H9 (cell line): ENCODE results near the gene PRRX1. TPM values are rescaled to one million over a fixed set of nuclear protein-coding genes. Genes with fewer than 3 reads are reported as not detected.

Experiments
- DNase-seq: peaks from one replicate; pipeline ENCODE4 v3.0.0-alpha.2; 2017
- H2AFZ ChIP-seq: one replicate; pipeline ENCODE4 v1.6.1; 2013; ENCODE audit warnings: mild to moderate bottlenecking, low read length, control low read depth, moderate library complexity
- H2AK5ac ChIP-seq: 2 replicates; pipeline ENCODE4 v1.6.1; 2013; ENCODE audit warnings: low read length, control low read depth, mixed read lengths; ENCODE audit not compliant: insufficient read length
- H2BK120ac ChIP-seq: one replicate; pipeline ENCODE4 v1.6.1; 2013; ENCODE audit warnings: low read depth, mild to moderate bottlenecking, low read length, control low read depth, inconsistent platforms; ENCODE audit not compliant: poor library complexity, severe bottlenecking
- H2BK12ac ChIP-seq: 2 replicates; pipeline ENCODE4 v1.6.1; 2013; ENCODE audit warnings: low read length, control low read depth, mixed read lengths, low read depth; ENCODE audit not compliant: insufficient read length
- H2BK15ac ChIP-seq: 2 replicates; pipeline ENCODE4 v1.6.1; 2013; ENCODE audit warnings: low read depth, low read length, control low read depth
- H2BK20ac ChIP-seq: one replicate; pipeline ENCODE4 v1.6.1; 2013; ENCODE audit warnings: low read depth, mild to moderate bottlenecking, low read length, control low read depth, inconsistent platforms; ENCODE audit not compliant: poor library complexity, severe bottlenecking
- H2BK5ac ChIP-seq: 2 replicates; pipeline ENCODE4 v1.6.1; 2013; ENCODE audit warnings: low read length, control low read depth, mixed read lengths; ENCODE audit not compliant: insufficient read length
- H3K14ac ChIP-seq: 2 replicates; pipeline ENCODE4 v1.6.1; 2013; ENCODE audit warnings: low read length, control low read depth; ENCODE audit not compliant: insufficient read depth
- H3K18ac ChIP-seq: 2 replicates; pipeline ENCODE4 v1.6.1; 2013; ENCODE audit warnings: low read depth, mild to moderate bottlenecking, mixed read lengths, low read length, control low read depth; ENCODE audit not compliant: insufficient read length
- H3K23ac ChIP-seq: 2 replicates; pipeline ENCODE4 v1.6.1; 2013; ENCODE audit warnings: low read length, control low read depth, mixed read lengths, low read depth; ENCODE audit not compliant: insufficient read length
- H3K23me2 ChIP-seq: 2 replicates; pipeline ENCODE4 v1.6.1; 2013; ENCODE audit warnings: low read depth, mild to moderate bottlenecking, mixed read lengths, low read length, control low read depth; ENCODE audit not compliant: insufficient read length, poor library complexity, severe bottlenecking
- H3K27ac ChIP-seq: 2 replicates; pipeline ENCODE4 v1.5.1; 2013; ENCODE audit warnings: low read length, control low read depth, mixed read lengths, low read depth; ENCODE audit not compliant: insufficient read length
- H3K27me3 ChIP-seq: 2 replicates; pipeline ENCODE4 v1.6.1; 2013; ENCODE audit warnings: low read length, control low read depth, inconsistent platforms; ENCODE audit not compliant: insufficient read depth
- H3K4ac ChIP-seq: 2 replicates; pipeline ENCODE4 v1.6.1; 2013; ENCODE audit warnings: low read depth, mild to moderate bottlenecking, control low read depth, inconsistent platforms, low read length, moderate library complexity
- H3K4me1 ChIP-seq: 2 replicates; pipeline ENCODE4 v1.6.1; 2013; ENCODE audit warnings: low read length, control low read depth, inconsistent platforms; ENCODE audit not compliant: insufficient read depth
- H3K4me2 ChIP-seq: 2 replicates; pipeline ENCODE4 v1.6.1; 2013; ENCODE audit warnings: low read length, control low read depth, mixed read lengths; ENCODE audit not compliant: insufficient read length, insufficient read depth
- H3K56ac ChIP-seq: 2 replicates; pipeline ENCODE4 v1.6.1; 2013; ENCODE audit warnings: low read depth, mild to moderate bottlenecking, mixed read lengths, low read length, control low read depth; ENCODE audit not compliant: insufficient read length
- H3K79me1 ChIP-seq: 2 replicates; pipeline ENCODE4 v1.6.1; 2013; ENCODE audit warnings: low read depth, mild to moderate bottlenecking, moderate library complexity, low read length, control low read depth, inconsistent platforms; ENCODE audit not compliant: insufficient read depth, poor library complexity, severe bottlenecking
- H3K79me2 ChIP-seq: 2 replicates; pipeline ENCODE4 v1.6.1; 2013; ENCODE audit warnings: low read length, control low read depth, inconsistent platforms; ENCODE audit not compliant: insufficient read depth
- H3K9ac ChIP-seq: 2 replicates; pipeline ENCODE4 v1.6.1; 2013; ENCODE audit warnings: low read length, control low read depth, mixed read lengths; ENCODE audit not compliant: insufficient read length; ENCODE audit errors: extremely low read depth
- H3K9me3 ChIP-seq: one replicate; pipeline ENCODE4 v1.6.1; 2013; ENCODE audit warnings: low read depth, low read length, inconsistent platforms; ENCODE audit not compliant: control insufficient read depth
- H3T11ph ChIP-seq: one replicate; pipeline ENCODE4 v1.6.1; 2013; ENCODE audit warnings: mild to moderate bottlenecking, low read length, control low read depth, inconsistent platforms
- H4K20me1 ChIP-seq: one replicate; pipeline ENCODE4 v1.6.1; 2013; ENCODE audit not compliant: control insufficient read depth, insufficient read length, insufficient read depth
- H4K5ac ChIP-seq: 2 replicates; pipeline ENCODE4 v1.6.1; 2013; ENCODE audit warnings: low read depth, mild to moderate bottlenecking, mixed read lengths, low read length, control low read depth; ENCODE audit not compliant: insufficient read length
- H4K8ac ChIP-seq: replicated peaks from 2 replicates; pipeline ENCODE4 v1.6.1; 2013; ENCODE audit warnings: low read length, control low read depth, mixed read lengths, low read depth; ENCODE audit not compliant: insufficient read length
- H4K91ac ChIP-seq: 2 replicates; pipeline ENCODE4 v1.6.1; 2013; ENCODE audit warnings: low read depth, mild to moderate bottlenecking, moderate library complexity, mixed read lengths, low read length, control low read depth; ENCODE audit not compliant: insufficient read length
- H3K27ac Mint-ChIP-seq, 3 experiments: 2 replicates in 2 of 3; 3 replicates in 1 of 3; pipeline ENCODE4 v1.8.0; 2020 to 2021; ENCODE audit warnings: mixed read lengths in 3 of 3, mild to moderate bottlenecking in 1 of 3, moderate library complexity in 1 of 3
- H3K27me3 Mint-ChIP-seq: 2 replicates; pipeline ENCODE4 v1.8.0; 2021; ENCODE audit warnings: low read depth, mild to moderate bottlenecking, moderate library complexity, mixed read lengths
- H3K36me3 Mint-ChIP-seq, 3 experiments: 2 replicates in 2 of 3; 3 replicates in 1 of 3; pipeline ENCODE4 v1.8.0; 2020 to 2021; ENCODE audit warnings: low read depth in 3 of 3, mixed read lengths in 3 of 3; ENCODE audit not compliant: insufficient read depth in 1 of 3
- H3K4me1 Mint-ChIP-seq, 2 experiments: 2 replicates each; pipeline ENCODE4 v1.8.0; 2020; ENCODE audit warnings: mixed read lengths in 2 of 2
- H3K4me3 Mint-ChIP-seq, 2 experiments: 2 replicates in 1 of 2; 3 replicates in 1 of 2; pipeline ENCODE4 v1.8.0; 2020 to 2021; ENCODE audit warnings: mild to moderate bottlenecking in 2 of 2, mixed read lengths in 2 of 2, moderate library complexity in 1 of 2
- H3K9me3 Mint-ChIP-seq, 2 experiments: 2 replicates in 1 of 2; 3 replicates in 1 of 2; pipeline ENCODE4 v1.8.0; 2020; ENCODE audit warnings: mild to moderate bottlenecking in 2 of 2, mixed read lengths in 2 of 2, moderate library complexity in 1 of 2
- CTCF ChIP-seq: fragments of 200-600 bp; sonication (generic); conservative IDR thresholded peaks from 3 replicates; pipeline ENCODE4 v1.8.0; 2021; ENCODE audit warnings: antibody characterized with exemption, mild to moderate bottlenecking
- WGBS: extraction: QIAGEN DNeasy Blood & Tissue Kit; methylation state at CpG from one replicate; pipeline ENCODE4 v1.1.7; 2013; ENCODE audit warnings: missing lambda C conversion rate, low lambda C conversion rate, mixed read lengths; ENCODE audit not compliant: insufficient read length; ENCODE audit errors: extremely low coverage; 5-methylcytosine and 5-hydroxymethylcytosine counted together
- total RNA-seq: library from RNA; stranded (reverse); gene quantifications from 2 replicates; pipeline ENCODE4 v1.2.1, GENCODE V29; 2021

Gene PRRX1
- total RNA-seq, 1 experiment from 2014 or later, result not detected

GRCh38 chr1:170624146-170624545 is 39.8 kb upstream of the PRRX1 start:
- Histone ChIP-seq H3K4me2 (no peak overlapping the region), H3K79me2 (no peaks in the 10 kb centered on the region), H3K23ac (no peak overlapping the region), H4K20me1 (no peaks in the 10 kb centered on the region), H2BK5ac (no peak overlapping the region), H2BK15ac (no peak overlapping the region), H3K9ac (no peak overlapping the region), H3K27ac (no peak overlapping the region), H3T11ph (no peak overlapping the region), H3K9me3 (no peaks in the 10 kb centered on the region), H4K5ac (no peak overlapping the region), H2AFZ (no peak overlapping the region), H2AK5ac (no peak overlapping the region), H3K14ac (no peak overlapping the region), H3K23me2 (no peaks in the 10 kb centered on the region), H3K4ac (no peak overlapping the region), H3K56ac (no peak overlapping the region), H3K79me1 (no peaks in the 10 kb centered on the region), H3K27me3 (no peaks in the 10 kb centered on the region), H3K18ac (no peak overlapping the region), H4K91ac (no peak overlapping the region), H4K8ac (no peak overlapping the region), H2BK20ac (no peak overlapping the region), H3K4me1 (no peaks in the 10 kb centered on the region), H2BK12ac (no peak overlapping the region), H2BK120ac (no peak overlapping the region)
- Mint-ChIP-seq H3K36me3 (no peaks in the 10 kb centered on the region), H3K27me3 (no peaks in the 10 kb centered on the region), H3K4me3 (no peak overlapping the region), H3K4me1 (no peaks in the 10 kb centered on the region), H3K9me3 (0 out of 5 replicates have a peak, but pooled peaks cover 0 to 2% of the 10 kb centered on the region in 2 experiments), H3K27ac (no peak overlapping the region)
- TF ChIP-seq CTCF, result no peak
- no CpG with 5 or more reads among the region's 2 CpGs for WGBS
- no peak for DNase-seq
